GM21367 (cell line): Measurements from ENCODE around the gene KLHL29.

ENCODE experiments used
- ATAC-seq: cut with Tn5 transposase; IDR thresholded peaks from one replicate; pipeline ENCODE4 v1.9.1; 2021; ENCODE audit not compliant: unreplicated experiment

The KLHL29 gene

GRCh38 chr2:23526835-23527790, 142.1 kb downstream of the KLHL29 start:
- no peak for ATAC-seq

GRCh38 chr2:23528171-23528570, 143.2 kb downstream of the KLHL29 start:
- no peak for ATAC-seq

GRCh38 chr2:23528690-23529089, 143.7 kb downstream of the KLHL29 start:
- no peak for ATAC-seq

GRCh38 chr2:23529659-23530058, 144.7 kb downstream of the KLHL29 start:
- no peak for ATAC-seq

- no peak for ATAC-seq
Measured at GRCh38 chr2:23530206-23530908, 145.4 kb downstream of the KLHL29 start.

GRCh38 chr2:23530909-23531276, 145.9 kb downstream of the KLHL29 start:
- no peak for ATAC-seq

GRCh38 chr2:23531280-23531679, 146.3 kb downstream of the KLHL29 start:
- ATAC-seq = no peak

- no peak for ATAC-seq
Measured at GRCh38 chr2:23531881-23532280, 146.9 kb downstream of the KLHL29 start.

- no peak for ATAC-seq
Measured at GRCh38 chr2:23532391-23533337, 147.7 kb downstream of the KLHL29 start.

GRCh38 chr2:23533338-23533695, 148.3 kb downstream of the KLHL29 start:
- ATAC-seq = no peak

- ATAC-seq = no peak
Measured at GRCh38 chr2:23534771-23535170, 149.8 kb downstream of the KLHL29 start.

- ATAC-seq = no peak
Measured at GRCh38 chr2:23536326-23536725, 151.3 kb downstream of the KLHL29 start.

- no peak for ATAC-seq
Measured at GRCh38 chr2:23537991-23538390, 153.0 kb downstream of the KLHL29 start.

GRCh38 chr2:23538566-23538965, 153.6 kb downstream of the KLHL29 start:
- no peak for ATAC-seq

- no peak for ATAC-seq
Measured at GRCh38 chr2:23540804-23541360, 155.9 kb downstream of the KLHL29 start.

GRCh38 chr2:23541503-23542229, 156.7 kb downstream of the KLHL29 start:
- no peak for ATAC-seq

GRCh38 chr2:23542230-23542789, 157.3 kb downstream of the KLHL29 start:
- no peak for ATAC-seq

GRCh38 chr2:23543302-23543701, 158.3 kb downstream of the KLHL29 start:
- no peak for ATAC-seq

GRCh38 chr2:23543728-23544127, 158.7 kb downstream of the KLHL29 start:
- ATAC-seq = no peak
